GM21723 (cell line): ENCODE measurements around the gene IRAK2.
"Not testable (repeated sequence)": the region's sequence is repeated elsewhere in the genome, so short reads cannot be mapped to it uniquely, and the experiment has no call there.

Experiments used
- ATAC-seq: cut with Tn5 transposase; IDR thresholded peaks from one replicate; pipeline ENCODE4 v1.9.1; 2021; ENCODE audit warnings: mild to moderate bottlenecking, moderate library complexity; ENCODE audit not compliant: unreplicated experiment

Gene IRAK2

GRCh38 chr3:10248984-10249748 is 84.4 kb downstream of the IRAK2 start:
- no peak for ATAC-seq

- ATAC-seq: no peak
These were observed 85.1 kb downstream of the IRAK2 start for GRCh38 chr3:10249833-10250232.

DNA sequence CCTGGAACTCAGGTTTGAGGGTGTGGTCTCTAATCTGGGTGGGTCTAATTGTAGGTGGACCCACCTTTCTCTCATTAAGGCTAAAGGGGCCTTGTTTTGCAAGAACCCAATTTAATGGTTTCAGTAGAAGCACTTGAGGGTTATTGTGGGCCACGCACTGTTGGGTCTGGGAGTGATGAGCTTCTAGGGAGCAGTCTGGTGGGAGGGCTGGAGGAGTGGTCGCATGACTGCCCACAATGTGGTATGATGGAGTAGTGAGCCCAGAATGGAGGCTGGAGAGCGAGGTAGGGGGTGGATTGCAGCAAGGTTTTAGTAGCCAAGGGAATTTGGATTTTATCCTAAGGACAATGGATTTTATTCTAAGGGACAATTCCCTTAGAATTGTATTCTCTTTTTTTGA is 86.3 kb downstream of the IRAK2 start:
- no peak for ATAC-seq

GRCh38 chr3:10253731-10254130 is 89.0 kb downstream of the IRAK2 start:
- no peak for ATAC-seq

GRCh38 chr3:10255835-10256234 is 91.1 kb downstream of the IRAK2 start:
- no peak for ATAC-seq

GRCh38 chr3:10259036-10259435 is 94.3 kb downstream of the IRAK2 start:
- no peak for ATAC-seq

DNA sequence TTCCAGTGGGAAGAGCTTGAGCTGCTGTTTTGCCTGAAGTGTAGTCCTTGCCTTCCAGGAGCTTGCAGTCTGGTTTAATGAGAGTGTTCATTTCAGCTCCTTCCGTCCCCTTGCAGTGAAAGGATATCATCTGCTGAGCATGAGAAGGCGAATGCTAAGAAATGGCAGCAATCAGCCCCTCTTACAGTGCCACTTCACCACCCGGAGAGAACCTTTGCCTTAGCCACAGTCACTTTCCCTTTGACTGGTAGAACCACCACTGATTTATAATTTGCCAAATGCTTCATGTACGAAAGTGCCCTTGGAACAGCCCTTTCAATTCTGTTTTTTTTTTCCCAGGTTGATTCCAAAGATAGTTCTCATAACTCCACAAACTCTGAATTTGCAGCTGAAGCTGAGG is 95.1 kb downstream of the IRAK2 start:
- no peak for ATAC-seq

DNA sequence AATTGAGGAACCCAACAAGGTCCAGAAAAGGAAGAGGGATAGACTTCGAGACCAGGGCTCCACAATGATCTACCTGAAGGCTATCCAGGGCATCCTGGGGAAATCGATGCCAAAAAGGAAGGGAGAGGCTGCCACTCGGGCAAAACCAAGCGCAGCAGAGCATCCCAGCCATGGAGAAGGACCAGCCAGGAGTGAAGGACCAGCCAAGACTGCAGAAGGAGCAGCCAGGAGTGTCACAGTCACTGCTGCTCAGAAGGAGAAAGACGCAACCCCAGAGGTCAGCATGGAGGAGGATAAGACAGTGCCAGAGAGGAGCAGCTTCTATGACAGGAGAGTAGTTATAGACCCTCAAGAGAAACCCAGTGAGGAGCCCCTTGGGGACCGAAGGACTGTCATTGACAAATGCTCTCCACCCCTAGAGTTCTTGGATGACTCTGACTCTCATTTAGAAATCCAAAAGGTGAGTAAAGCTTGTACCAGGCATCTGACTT is 95.5 kb downstream of the IRAK2 start:
- ATAC-seq: no peak

DNA sequence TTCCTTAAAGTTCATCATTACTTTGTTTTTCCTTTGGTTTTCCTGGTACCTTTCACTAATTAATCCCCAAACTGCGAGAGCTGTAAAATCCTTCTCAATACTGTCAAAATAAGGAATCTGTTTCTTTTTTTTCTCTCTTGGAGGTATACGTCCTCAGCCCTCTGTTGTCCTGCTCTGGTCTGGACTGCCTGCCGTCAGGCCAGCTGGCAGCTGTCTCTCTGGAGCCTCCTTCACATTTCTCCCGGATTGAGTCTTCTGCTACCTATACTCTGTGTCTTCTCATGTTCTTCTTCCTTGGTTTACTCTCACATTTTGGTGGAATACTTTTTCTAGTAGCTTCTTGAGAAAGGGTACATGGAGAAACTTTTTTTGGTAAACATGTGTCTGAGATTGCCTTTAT is 97.3 kb downstream of the IRAK2 start:
- ATAC-seq: no peak

- no peak for ATAC-seq
These were observed 99.1 kb downstream of the IRAK2 start for GRCh38 chr3:10263646-10264363.

DNA sequence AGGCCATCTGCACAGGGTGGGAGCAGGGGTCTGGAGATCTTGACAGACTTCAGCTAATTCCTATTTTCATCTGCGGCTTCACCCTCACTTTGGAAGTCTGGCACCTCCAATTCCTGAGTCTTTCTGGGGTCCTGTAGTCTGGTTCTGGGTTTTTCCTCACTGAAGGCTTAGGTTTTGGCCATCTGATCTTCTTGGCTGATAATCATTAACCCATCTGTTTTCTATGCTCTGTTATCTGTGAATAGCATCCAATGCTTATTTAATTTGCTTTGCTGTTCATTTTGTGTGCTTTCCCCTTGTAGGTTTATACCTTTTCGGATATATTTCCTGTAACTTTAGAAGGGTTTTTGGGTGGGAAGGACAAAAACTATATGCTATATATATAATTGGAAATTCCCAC is 101.1 kb downstream of the IRAK2 start:
- no peak for ATAC-seq

- ATAC-seq: not testable (repeated sequence)
These were observed 102.2 kb downstream of the IRAK2 start for GRCh38 chr3:10266936-10267335.

- ATAC-seq: no peak
These were observed 103.4 kb downstream of the IRAK2 start for GRCh38 chr3:10268116-10268515.

DNA sequence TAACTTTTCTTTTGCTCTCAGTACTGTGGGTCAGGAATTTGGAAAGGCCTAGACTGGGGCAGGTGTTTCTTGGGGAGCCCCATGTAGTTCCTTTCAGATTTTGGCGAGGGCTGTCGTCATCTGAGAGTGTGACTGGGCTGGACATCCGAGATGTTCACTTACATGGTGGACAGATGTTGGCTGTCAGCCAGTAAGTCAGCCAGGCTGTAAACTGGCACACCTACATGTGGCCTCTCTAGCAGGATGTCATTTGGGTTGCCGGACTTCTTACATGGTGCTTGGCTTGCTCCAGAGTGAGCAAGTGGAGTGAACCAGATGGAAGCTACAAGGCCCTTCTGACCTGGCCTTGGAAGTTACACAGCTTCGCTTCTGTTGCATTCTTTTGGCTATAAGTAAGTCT is 104.2 kb downstream of the IRAK2 start:
- ATAC-seq: no peak

GRCh38 chr3:10269443-10269842 is 104.7 kb downstream of the IRAK2 start:
- no peak for ATAC-seq

GRCh38 chr3:10272476-10272875 is 107.8 kb downstream of the IRAK2 start:
- ATAC-seq: not testable (repeated sequence)

GRCh38 chr3:10272977-10273376 is 108.3 kb downstream of the IRAK2 start:
- ATAC-seq: no peak

GRCh38 chr3:10273702-10274305 is 109.1 kb downstream of the IRAK2 start:
- no peak for ATAC-seq

GRCh38 chr3:10274601-10275000 is 109.9 kb downstream of the IRAK2 start:
- ATAC-seq: no peak

DNA sequence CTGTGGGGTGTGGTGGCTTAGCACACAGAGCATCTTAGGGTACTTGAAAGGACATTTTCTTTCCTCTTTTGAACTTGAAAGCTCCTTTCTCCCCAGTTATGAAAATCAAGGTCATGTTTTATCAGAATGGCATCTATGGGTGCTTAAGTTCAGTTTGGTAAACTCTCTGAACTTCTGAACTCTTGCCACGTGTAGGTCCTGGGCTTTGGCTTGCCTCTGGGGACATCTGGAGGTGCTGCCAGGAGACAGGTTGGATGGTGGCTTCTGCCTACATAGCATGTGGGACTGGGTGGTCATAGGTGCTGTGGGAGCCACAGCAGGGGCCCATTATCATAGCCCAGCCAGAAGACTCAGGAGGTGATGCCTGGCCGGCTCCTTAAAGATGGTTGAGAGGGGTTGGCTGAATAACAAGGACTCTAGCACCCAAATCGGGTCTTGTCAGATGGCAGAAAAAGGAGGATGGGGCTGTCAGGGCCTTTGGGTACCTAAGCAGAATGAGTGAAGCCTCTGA is 112.5 kb downstream of the IRAK2 start:
- ATAC-seq: no peak

- no peak for ATAC-seq
These were observed 113.8 kb downstream of the IRAK2 start for GRCh38 chr3:10278501-10278900.
